ENCODE results near the gene DNAH11. TPM values are rescaled to one million over a fixed set of nuclear protein-coding genes. Genes with fewer than 3 reads are reported as not detected.
"Not testable (repeated sequence)": the region's sequence is repeated elsewhere in the genome, so short reads cannot be mapped to it uniquely, and the experiment has no call there.

DNAH11 gene
- total RNA-seq, 4 donors from 2014 or later, result 0.20 to 2.5 (median 0.71) TPM

GRCh38 chr7:21526448-21526847 is 16.4 kb upstream of the DNAH11 start:
- Histone ChIP-seq H3K4me3 (no peak overlapping the region), H3K27me3 (peaks cover 0 to 3% of the 10 kb centered on the region in 2 donors), H3K36me3 (no peaks in the 10 kb centered on the region), H3K4me1 (no peaks in the 10 kb centered on the region), H3K9me3 (peaks cover 0 to 3% (median 0%) of the 10 kb centered on the region in 4 donors), H3K27ac (no peak overlapping the region)
- WGBS, 2 donors, result 81 to 91% methylated on average over 3 of the region's 3 CpGs
- no peak for DNase-seq (ENCODE audit: low spot score in 2 of 2)
- TF ChIP-seq POLR2A (IDR thresholded peaks at IDR 0.05) (no peak), EP300 (IDR thresholded peaks at IDR 0.05) (no peak)

- peaks cover 0 to 21% (median 0%) of the 10 kb centered on the region in 4 donors for H3K9me3 ChIP-seq
- H3K4me1 ChIP-seq; H3K27me3 ChIP-seq; DNase-seq (ENCODE audit: low spot score in 2 of 2); H3K36me3 ChIP-seq; H3K4me3 ChIP-seq; H3K27ac ChIP-seq: not testable (repeated sequence)
- 48 to 89% methylated on average over 1 of the region's 1 CpG for WGBS, 2 donors
Observed at GRCh38 chr7:21532485-21532884, 10.4 kb upstream of the DNAH11 start.

- H3K4me3 ChIP-seq; H3K4me1 ChIP-seq; DNase-seq (ENCODE audit: low spot score in 2 of 2); H3K27me3 ChIP-seq; H3K27ac ChIP-seq; H3K36me3 ChIP-seq: not testable (repeated sequence)
- peaks cover 0 to 23% (median 0%) of the 10 kb centered on the region in 4 donors for H3K9me3 ChIP-seq
Observed at GRCh38 chr7:21533646-21534045, 9.2 kb upstream of the DNAH11 start.

GRCh38 chr7:21536445-21537118 is 6.3 kb upstream of the DNAH11 start:
- not testable (repeated sequence) for H3K4me3 ChIP-seq; H3K27ac ChIP-seq; H3K36me3 ChIP-seq; DNase-seq (ENCODE audit: low spot score in 2 of 2); H3K4me1 ChIP-seq
- WGBS, 2 donors, result 96 to 97% methylated on average over 22 to 27 of the region's 27 CpGs
- peaks cover 0 to 20% (median 0%) of the 10 kb centered on the region in 4 donors for H3K9me3 ChIP-seq
- H3K27me3 ChIP-seq, result peaks cover 0 to 11% of the 10 kb centered on the region in 2 donors

- Histone ChIP-seq H3K4me3 (no peak overlapping the region), H3K4me1 (peaks cover 0 to 15% (median 8%) of the 10 kb centered on the region in 4 donors), H3K27me3 (peaks cover 0 to 35% of the 10 kb centered on the region in 2 donors), H3K9me3 (peaks cover 0 to 15% (median 0%) of the 10 kb centered on the region in 4 donors), H3K27ac (no peak overlapping the region), H3K36me3 (no peaks in the 10 kb centered on the region)
- no peak for TF ChIP-seq EP300 (IDR thresholded peaks at IDR 0.05)
- TF ChIP-seq CTCF (IDR thresholded peaks at IDR 0.05), result no peak
- TF ChIP-seq POLR2A (IDR thresholded peaks at IDR 0.05), result no peak
- no peak for DNase-seq (ENCODE audit: low spot score in 2 of 2)
- 63 to 67% methylated on average over 3 of the region's 3 CpGs for WGBS, 2 donors
Observed at GRCh38 chr7:21538936-21539495, 3.8 kb upstream of the DNAH11 start.

GRCh38 chr7:21543528-21544302 is 876 bp downstream of the DNAH11 start:
- TF ChIP-seq EP300 (IDR thresholded peaks at IDR 0.05) (no peak), CTCF (IDR thresholded peaks at IDR 0.05) (no peak), POLR2A (IDR thresholded peaks at IDR 0.05) (no peak)
- H3K27me3 ChIP-seq, result peaks cover 0 to 53% of the 10 kb centered on the region in 2 donors
- H3K36me3 ChIP-seq, result no peaks in the 10 kb centered on the region
- H3K9me3 ChIP-seq, result no peaks in the 10 kb centered on the region
- peak overlapping the region in 3 of 4 donors; percentile 2 to 50 (median 20) for H3K4me3 ChIP-seq
- no peak overlapping the region for H3K27ac ChIP-seq
- peaks cover 0 to 17% (median 8%) of the 10 kb centered on the region in 4 donors for H3K4me1 ChIP-seq
- WGBS, 2 donors, result 5% methylated on average over 31 of the region's 31 CpGs
- no peak for DNase-seq (ENCODE audit: low spot score in 2 of 2)

- Histone ChIP-seq H3K27ac (no peak overlapping the region), H3K4me1 (peaks cover 0 to 17% (median 8%) of the 10 kb centered on the region in 4 donors), H3K4me3 (no peak overlapping the region), H3K9me3 (no peaks in the 10 kb centered on the region), H3K27me3 (peaks cover 0 to 53% of the 10 kb centered on the region in 2 donors), H3K36me3 (no peaks in the 10 kb centered on the region)
- no peak for DNase-seq (ENCODE audit: low spot score in 2 of 2)
- TF ChIP-seq EP300 (IDR thresholded peaks at IDR 0.05) (no peak), CTCF (IDR thresholded peaks at IDR 0.05) (no peak), POLR2A (IDR thresholded peaks at IDR 0.05) (no peak)
- 25 to 29% methylated on average over 3 of the region's 3 CpGs for WGBS, 2 donors
Observed at GRCh38 chr7:21544303-21544656, 1.4 kb downstream of the DNAH11 start.

Data from tibial nerve (tissue), 4 donors.